ENCODE measurements around the gene WDR45B. TPM values are rescaled to one million over a fixed set of nuclear protein-coding genes. Genes with fewer than 3 reads are reported as not detected.

Gene WDR45B
- polyA plus RNA-seq, 1 donor from 2014 or later: 131 TPM

GRCh38 chr17:82593590-82594087 is 54.6 kb downstream of the WDR45B start:
- Histone ChIP-seq H3F3A (ENCODE audit: insufficient read depth, low read length, poor library complexity, severe bottlenecking) (no peaks in the 10 kb centered on the region), H3K4me2 (ENCODE audit: low read length) (no peak overlapping the region), H3K27ac (ENCODE audit: low read length) (no peak overlapping the region), H3K4me3 (ENCODE audit: low read length) (no peak overlapping the region), H3K36me3 (ENCODE audit: insufficient read depth, low read length) (no peaks in the 10 kb centered on the region), H3K79me2 (replicated peaks; ENCODE audit: insufficient read depth, low read length) (no peaks in the 10 kb centered on the region), H3K9me3 (ENCODE audit: low read length) (no peaks in the 10 kb centered on the region), H3K9ac (ENCODE audit: low read length) (no peak overlapping the region), H3K27me3 (ENCODE audit: insufficient read depth, low read depth, low read length) (no peaks in the 10 kb centered on the region), H4K20me1 (ENCODE audit: insufficient read depth) (no peaks in the 10 kb centered on the region), H2AFZ (ENCODE audit: low read depth, low read length) (no peak overlapping the region), H3K9me2 (ENCODE audit: insufficient read depth, low read length) (no peaks in the 10 kb centered on the region)
- TF ChIP-seq MXI1 (conservative IDR thresholded peaks at IDR 0.05; ENCODE audit: poor library complexity, severe bottlenecking) (no peak), EZH2 (IDR thresholded peaks at IDR 0.05; ENCODE audit: borderline replicate concordance, insufficient read depth, low read length, poor library complexity, severe bottlenecking) (no peak), POLR2AphosphoS5 (IDR thresholded peaks at IDR 0.05) (no peak), TAF1 (IDR thresholded peaks at IDR 0.05; ENCODE audit: low read depth) (no peak), SMC3 (conservative IDR thresholded peaks at IDR 0.05; ENCODE audit: poor library complexity) (no peak)
- TF ChIP-seq, protein P1, sequence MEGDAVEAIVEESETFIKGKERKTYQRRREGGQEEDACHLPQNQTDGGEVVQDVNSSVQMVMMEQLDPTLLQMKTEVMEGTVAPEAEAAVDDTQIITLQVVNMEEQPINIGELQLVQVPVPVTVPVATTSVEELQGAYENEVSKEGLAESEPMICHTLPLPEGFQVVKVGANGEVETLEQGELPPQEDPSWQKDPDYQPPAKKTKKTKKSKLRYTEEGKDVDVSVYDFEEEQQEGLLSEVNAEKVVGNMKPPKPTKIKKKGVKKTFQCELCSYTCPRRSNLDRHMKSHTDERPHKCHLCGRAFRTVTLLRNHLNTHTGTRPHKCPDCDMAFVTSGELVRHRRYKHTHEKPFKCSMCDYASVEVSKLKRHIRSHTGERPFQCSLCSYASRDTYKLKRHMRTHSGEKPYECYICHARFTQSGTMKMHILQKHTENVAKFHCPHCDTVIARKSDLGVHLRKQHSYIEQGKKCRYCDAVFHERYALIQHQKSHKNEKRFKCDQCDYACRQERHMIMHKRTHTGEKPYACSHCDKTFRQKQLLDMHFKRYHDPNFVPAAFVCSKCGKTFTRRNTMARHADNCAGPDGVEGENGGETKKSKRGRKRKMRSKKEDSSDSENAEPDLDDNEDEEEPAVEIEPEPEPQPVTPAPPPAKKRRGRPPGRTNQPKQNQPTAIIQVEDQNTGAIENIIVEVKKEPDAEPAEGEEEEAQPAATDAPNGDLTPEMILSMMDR (IDR thresholded peaks at IDR 0.05; ENCODE audit: poor library complexity, severe bottlenecking): no peak
- TF ChIP-seq, protein P2, sequence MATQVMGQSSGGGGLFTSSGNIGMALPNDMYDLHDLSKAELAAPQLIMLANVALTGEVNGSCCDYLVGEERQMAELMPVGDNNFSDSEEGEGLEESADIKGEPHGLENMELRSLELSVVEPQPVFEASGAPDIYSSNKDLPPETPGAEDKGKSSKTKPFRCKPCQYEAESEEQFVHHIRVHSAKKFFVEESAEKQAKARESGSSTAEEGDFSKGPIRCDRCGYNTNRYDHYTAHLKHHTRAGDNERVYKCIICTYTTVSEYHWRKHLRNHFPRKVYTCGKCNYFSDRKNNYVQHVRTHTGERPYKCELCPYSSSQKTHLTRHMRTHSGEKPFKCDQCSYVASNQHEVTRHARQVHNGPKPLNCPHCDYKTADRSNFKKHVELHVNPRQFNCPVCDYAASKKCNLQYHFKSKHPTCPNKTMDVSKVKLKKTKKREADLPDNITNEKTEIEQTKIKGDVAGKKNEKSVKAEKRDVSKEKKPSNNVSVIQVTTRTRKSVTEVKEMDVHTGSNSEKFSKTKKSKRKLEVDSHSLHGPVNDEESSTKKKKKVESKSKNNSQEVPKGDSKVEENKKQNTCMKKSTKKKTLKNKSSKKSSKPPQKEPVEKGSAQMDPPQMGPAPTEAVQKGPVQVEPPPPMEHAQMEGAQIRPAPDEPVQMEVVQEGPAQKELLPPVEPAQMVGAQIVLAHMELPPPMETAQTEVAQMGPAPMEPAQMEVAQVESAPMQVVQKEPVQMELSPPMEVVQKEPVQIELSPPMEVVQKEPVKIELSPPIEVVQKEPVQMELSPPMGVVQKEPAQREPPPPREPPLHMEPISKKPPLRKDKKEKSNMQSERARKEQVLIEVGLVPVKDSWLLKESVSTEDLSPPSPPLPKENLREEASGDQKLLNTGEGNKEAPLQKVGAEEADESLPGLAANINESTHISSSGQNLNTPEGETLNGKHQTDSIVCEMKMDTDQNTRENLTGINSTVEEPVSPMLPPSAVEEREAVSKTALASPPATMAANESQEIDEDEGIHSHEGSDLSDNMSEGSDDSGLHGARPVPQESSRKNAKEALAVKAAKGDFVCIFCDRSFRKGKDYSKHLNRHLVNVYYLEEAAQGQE (IDR thresholded peaks at IDR 0.05; ENCODE audit: borderline replicate concordance): no peak

DNA sequence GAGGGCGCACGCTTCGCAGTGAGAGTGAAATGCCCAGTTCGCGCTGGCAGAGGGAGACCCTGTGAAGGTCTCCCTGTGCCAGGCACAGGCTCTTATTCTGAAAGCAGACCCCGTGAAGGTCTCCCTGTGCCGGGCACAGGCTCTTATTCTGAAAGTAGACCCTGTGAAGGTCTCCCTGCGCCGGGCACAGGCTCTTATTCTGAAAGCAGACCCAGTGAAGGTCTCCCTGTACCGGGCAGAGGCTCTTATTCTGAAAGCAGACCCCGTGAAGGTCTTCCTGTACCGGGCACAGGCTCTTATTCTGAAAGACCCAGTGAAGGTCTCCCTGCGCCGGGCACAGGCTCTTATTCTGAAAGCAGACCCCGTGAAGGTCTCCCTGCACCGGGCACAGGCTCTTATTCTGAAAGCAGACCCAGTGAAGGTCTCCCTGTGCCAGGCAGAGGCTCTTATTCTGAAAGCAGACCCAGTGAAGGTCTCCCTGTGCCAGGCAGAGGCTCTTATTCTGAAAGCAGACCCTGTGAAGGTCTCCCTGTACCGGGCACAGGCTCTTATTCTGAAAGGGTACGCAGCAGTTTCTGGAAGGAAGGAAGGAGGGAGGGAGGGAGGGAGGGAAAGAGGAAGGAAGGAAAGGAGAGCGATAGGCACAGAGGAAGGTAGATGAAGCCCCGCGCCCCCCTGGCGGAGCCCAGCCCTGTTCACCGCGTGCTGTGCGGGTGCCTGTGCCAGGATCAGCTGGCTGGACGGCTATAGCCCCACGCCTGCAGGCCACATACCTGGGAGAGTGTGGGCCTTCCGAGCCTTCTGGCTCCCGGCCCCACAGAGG is 55.3 kb downstream of the WDR45B start:
- H3K27me3 ChIP-seq (ENCODE audit: insufficient read depth, low read depth, low read length): no peaks in the 10 kb centered on the region
- no peaks in the 10 kb centered on the region for H3K9me2 ChIP-seq (ENCODE audit: insufficient read depth, low read length)
- no peaks in the 10 kb centered on the region for H3K36me3 ChIP-seq (ENCODE audit: insufficient read depth, low read length)
- no peak overlapping the region for H3K4me3 ChIP-seq (ENCODE audit: low read length)
- no peaks in the 10 kb centered on the region for H3K9me3 ChIP-seq (ENCODE audit: low read length)
- TF ChIP-seq RAD21 (conservative IDR thresholded peaks at IDR 0.05) (no peak), POLR2AphosphoS5 (IDR thresholded peaks at IDR 0.05) (no peak), MXI1 (conservative IDR thresholded peaks at IDR 0.05; ENCODE audit: poor library complexity, severe bottlenecking) (no peak), SMC3 (conservative IDR thresholded peaks at IDR 0.05; ENCODE audit: poor library complexity) (no peak), TAF1 (IDR thresholded peaks at IDR 0.05; ENCODE audit: low read depth) (no peak), EZH2 (IDR thresholded peaks at IDR 0.05; ENCODE audit: borderline replicate concordance, insufficient read depth, low read length, poor library complexity, severe bottlenecking) (no peak), EP300 (conservative IDR thresholded peaks at IDR 0.05; ENCODE audit: poor library complexity, severe bottlenecking) (no peak)
- TF ChIP-seq, protein P1 (IDR thresholded peaks at IDR 0.05; ENCODE audit: poor library complexity, severe bottlenecking): no peak
- TF ChIP-seq, protein P2 (IDR thresholded peaks at IDR 0.05; ENCODE audit: borderline replicate concordance): no peak
- no peaks in the 10 kb centered on the region for H3F3A ChIP-seq (ENCODE audit: insufficient read depth, low read length, poor library complexity, severe bottlenecking)
- H3K4me2 ChIP-seq (ENCODE audit: low read length): no peak overlapping the region
- H3K79me2 ChIP-seq (replicated peaks; ENCODE audit: insufficient read depth, low read length): no peaks in the 10 kb centered on the region
- no peak overlapping the region for H3K27ac ChIP-seq (ENCODE audit: low read length)
- no peak overlapping the region for H2AFZ ChIP-seq (ENCODE audit: low read depth, low read length)
- H3K9ac ChIP-seq (ENCODE audit: low read length): no peak overlapping the region
- no peaks in the 10 kb centered on the region for H4K20me1 ChIP-seq (ENCODE audit: insufficient read depth)
